Immature natural killer cell (primary cell): ENCODE results near the gene SPTBN4. TPM values are rescaled to one million over a fixed set of nuclear protein-coding genes. Genes with fewer than 3 reads are reported as not detected.
A peak's percentile ranks its signal among the peaks of the same experiment; 100 is the strongest.

Experiments
- DNase-seq, 3 donors: peaks; one replicate each; pipeline ENCODE4 v3.0.0; 2022; ENCODE audit warnings: mixed read lengths in 1 of 3
- H3K27ac Mint-ChIP-seq, 6 donors: one replicate each; pipeline ENCODE4 v1.8.0; 2020; ENCODE audit warnings: mixed read lengths in 6 of 6, mild to moderate bottlenecking in 5 of 6, inconsistent platforms in 4 of 6, moderate library complexity in 3 of 6
- H3K27me3 Mint-ChIP-seq, 3 donors: one replicate each; pipeline ENCODE4 v1.8.0; 2020 to 2021; ENCODE audit warnings: low read depth in 3 of 3, mild to moderate bottlenecking in 3 of 3, mixed read lengths in 3 of 3, moderate library complexity in 3 of 3, inconsistent platforms in 1 of 3
- H3K36me3 Mint-ChIP-seq, 3 donors: one replicate each; pipeline ENCODE4 v1.8.0; 2020; ENCODE audit warnings: mixed read lengths in 3 of 3, inconsistent platforms in 2 of 3, mild to moderate bottlenecking in 2 of 3
- H3K4me1 Mint-ChIP-seq, 2 donors: one replicate each; pipeline ENCODE4 v1.8.0; 2020; ENCODE audit warnings: inconsistent platforms in 2 of 2, mild to moderate bottlenecking in 2 of 2, mixed read lengths in 2 of 2, moderate library complexity in 1 of 2
- H3K4me3 Mint-ChIP-seq, 5 donors: one replicate each; pipeline ENCODE4 v1.8.0; 2020; ENCODE audit warnings: mild to moderate bottlenecking in 5 of 5, mixed read lengths in 5 of 5, inconsistent platforms in 3 of 5, moderate library complexity in 3 of 5
- H3K9me3 Mint-ChIP-seq, 6 donors: one replicate each; pipeline ENCODE4 v1.8.0; 2020; ENCODE audit warnings: mild to moderate bottlenecking in 6 of 6, mixed read lengths in 6 of 6, inconsistent platforms in 4 of 6, moderate library complexity in 3 of 6
- polyA plus RNA-seq, 3 donors: library from polyadenylated mRNA; unstranded; fragments of 300-500 nt; fragmentation: Illumina TruSeq; gene quantifications; one replicate each; pipeline ENCODE4 v1.2.3, GENCODE V29; 2021

SPTBN4 gene
- polyA plus RNA-seq, 3 donors from 2014 or later: 0.26 TPM; not detected in 2

DNA sequence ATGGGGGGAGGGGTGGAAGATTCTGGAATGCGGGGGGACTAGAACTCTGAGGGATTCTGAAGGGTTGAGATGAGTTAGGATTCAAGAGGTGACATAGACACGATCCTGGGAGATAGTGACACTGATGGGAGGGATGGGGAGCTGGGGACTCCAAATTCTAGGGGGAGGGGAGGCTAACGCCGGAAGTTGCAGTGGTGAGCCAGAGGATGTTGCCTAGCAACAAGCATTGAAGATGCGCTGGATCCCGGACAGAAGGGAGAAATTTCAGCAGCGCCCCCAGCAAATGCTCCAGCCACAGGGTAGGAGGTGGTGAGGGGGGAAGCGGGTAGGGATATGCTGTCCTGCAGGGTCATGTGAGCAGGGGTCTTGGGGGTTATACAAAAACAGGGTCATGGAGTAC is 127.5 kb downstream of the SPTBN4 start:
- Mint-ChIP-seq H3K4me1 (peaks cover 17 to 21% of the 10 kb centered on the region in 2 donors), H3K27me3 (peaks cover 16 to 22% (median 20%) of the 10 kb centered on the region in 3 donors), H3K27ac (peak overlapping the region in 3 of 6 donors; percentile 40 to 71 (median 47)), H3K9me3 (no peaks in the 10 kb centered on the region), H3K36me3 (no peaks in the 10 kb centered on the region), H3K4me3 (peak overlapping the region in 3 of 5 donors; percentile 4 to 17 (median 7))
- no peak for DNase-seq

DNA sequence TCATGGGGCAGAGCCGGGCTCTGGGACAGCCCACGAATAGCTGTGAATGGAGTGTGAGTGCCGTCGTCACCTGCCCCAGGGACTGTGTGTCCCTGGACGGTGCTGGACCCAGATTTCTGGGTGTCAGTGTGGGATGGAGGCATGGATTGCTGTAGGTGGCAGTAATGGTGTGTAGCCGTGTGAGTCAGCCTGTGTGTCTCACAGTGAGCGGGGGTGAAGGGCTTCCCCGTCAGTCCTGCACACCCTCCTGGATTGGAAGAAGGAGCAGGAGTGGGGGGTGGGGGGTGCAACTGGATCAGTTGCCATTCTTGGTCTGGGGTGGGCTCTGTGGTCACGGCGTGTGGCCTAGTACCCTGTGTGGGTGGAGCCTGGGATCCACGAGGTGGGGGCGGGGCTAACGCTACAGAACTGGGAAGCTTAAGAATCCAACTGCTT is 127.9 kb downstream of the SPTBN4 start:
- Mint-ChIP-seq H3K4me3 (peak overlapping the region in 1 of 5 donors; percentile 10), H3K36me3 (no peaks in the 10 kb centered on the region), H3K9me3 (no peaks in the 10 kb centered on the region), H3K27me3 (peaks cover 18 to 25% (median 22%) of the 10 kb centered on the region in 3 donors), H3K4me1 (peaks cover 21 to 25% of the 10 kb centered on the region in 2 donors), H3K27ac (peak overlapping the region in 2 of 6 donors; percentile 21 to 40)
- DNase-seq: no peak

DNA sequence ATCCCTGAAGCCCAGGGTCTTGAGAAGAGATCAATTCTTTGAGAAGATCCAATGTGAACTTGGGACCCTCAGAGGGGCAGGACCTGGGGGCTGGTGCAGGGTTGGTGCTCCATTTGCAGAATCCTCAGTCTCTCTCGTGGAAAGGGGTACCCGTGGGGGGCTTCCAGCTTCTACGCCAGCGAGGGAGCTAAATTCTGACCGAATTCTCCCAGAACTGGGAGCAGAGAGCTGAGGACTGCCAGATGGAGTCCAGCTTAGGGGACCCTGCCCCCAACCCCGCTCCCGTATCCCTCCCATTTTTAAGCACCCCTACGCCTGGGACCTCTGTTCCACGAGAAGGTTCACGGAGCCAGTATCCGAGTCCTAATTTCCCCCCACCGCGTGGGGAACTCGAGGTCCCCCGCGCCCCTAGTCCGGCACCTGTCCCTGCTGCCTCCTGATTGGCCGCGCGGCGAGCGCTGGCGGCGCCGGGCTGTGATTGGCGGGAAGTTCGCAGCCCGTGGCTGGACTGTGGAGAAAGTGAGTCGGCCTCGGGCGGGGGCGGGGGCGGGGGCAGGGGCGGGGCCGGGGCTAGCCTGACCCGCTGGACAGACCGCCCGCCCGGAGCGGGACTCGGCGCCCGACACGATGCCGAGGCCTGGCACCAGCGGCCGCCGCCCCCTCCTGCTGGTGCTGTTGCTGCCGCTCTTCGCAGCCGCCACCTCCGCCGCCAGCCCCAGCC is 130.0 kb downstream of the SPTBN4 start:
- Mint-ChIP-seq H3K27me3 (peaks cover 26 to 35% (median 32%) of the 10 kb centered on the region in 3 donors), H3K4me1 (peaks cover 33 to 35% of the 10 kb centered on the region in 2 donors), H3K4me3 (no peak overlapping the region), H3K27ac (no peak overlapping the region), H3K36me3 (no peaks in the 10 kb centered on the region), H3K9me3 (no peaks in the 10 kb centered on the region)
- DNase-seq: no peak

DNA sequence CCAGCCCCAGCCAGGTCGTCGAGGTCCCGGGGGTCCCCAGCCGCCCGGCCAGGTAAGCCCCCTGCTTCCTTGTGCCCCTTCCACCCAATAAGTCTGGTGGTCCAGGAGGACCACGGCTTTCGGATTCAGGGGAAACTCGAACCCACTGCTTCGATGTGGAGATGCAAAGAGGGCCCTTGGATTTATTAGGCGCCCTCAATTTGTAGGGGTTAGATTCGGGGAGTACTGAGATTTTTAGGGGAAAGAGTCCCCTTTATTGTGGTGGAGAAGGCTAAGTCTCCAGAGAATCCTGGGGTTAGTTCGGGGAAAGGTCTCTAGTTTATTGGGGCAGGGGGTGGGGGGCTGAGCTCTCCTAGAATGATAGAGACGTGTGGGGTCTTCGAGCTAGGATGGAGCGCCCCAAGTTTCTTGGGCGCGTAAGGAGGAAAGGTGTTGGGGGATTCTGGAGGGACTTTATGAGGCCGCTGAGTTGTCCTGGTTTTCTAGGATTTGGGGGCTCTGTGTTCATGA is 130.6 kb downstream of the SPTBN4 start:
- Mint-ChIP-seq H3K36me3 (no peaks in the 10 kb centered on the region), H3K4me3 (peak overlapping the region in 2 of 5 donors; percentile 6 to 11), H3K27ac (peak overlapping the region in 1 of 6 donors; percentile 40), H3K9me3 (no peaks in the 10 kb centered on the region), H3K27me3 (peaks cover 29 to 37% (median 37%) of the 10 kb centered on the region in 3 donors), H3K4me1 (peaks cover 38 to 39% of the 10 kb centered on the region in 2 donors)
- no peak for DNase-seq

DNA sequence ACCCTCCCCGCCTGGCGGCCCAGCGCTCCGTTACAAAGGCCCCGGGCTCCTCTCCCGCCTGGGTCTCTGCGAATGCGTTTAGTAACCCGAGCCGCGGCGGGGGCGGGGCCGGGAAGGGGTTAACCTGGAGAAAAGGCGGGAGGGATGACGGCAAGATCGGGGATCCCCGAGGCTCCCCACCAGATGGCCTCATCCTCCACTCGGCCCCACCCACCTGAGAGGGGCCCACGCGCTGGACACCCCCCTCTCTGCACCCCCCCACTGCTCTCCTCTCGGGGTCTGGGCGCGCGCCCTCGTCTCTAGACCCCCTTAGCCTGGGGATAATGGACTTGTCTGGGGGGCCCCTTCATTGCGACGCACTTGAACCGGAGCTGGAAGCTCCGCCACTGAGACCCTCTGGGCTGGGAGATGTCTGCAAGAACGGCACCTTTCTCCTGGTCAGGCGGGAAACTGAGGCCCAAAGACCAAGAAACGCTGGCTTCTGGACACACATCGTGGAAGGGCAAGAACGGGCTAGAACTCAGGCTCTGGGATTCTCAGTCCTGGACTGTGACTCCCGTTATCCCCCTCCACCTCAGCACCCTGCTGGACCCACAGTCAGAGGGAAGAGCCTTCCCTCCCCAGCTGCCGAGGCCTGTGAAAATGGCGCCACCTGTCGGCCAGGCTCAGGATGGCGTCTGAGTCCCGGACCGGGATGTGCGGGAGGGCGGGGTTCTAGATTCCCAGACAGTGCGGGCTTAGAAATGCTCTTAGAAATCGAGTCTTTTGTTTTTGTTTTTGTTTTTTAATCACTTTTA is 131.5 kb downstream of the SPTBN4 start:
- H3K4me3 Mint-ChIP-seq: peak overlapping the region in 1 of 5 donors; percentile 40
- DNase-seq: peak; percentile 79 to 80 (median 80)
- peaks cover 44 to 46% of the 10 kb centered on the region in 2 donors for H3K4me1 Mint-ChIP-seq
- no peaks in the 10 kb centered on the region for H3K36me3 Mint-ChIP-seq
- H3K9me3 Mint-ChIP-seq: no peaks in the 10 kb centered on the region
- no peak overlapping the region for H3K27ac Mint-ChIP-seq
- peaks cover 29 to 37% (median 37%) of the 10 kb centered on the region in 3 donors for H3K27me3 Mint-ChIP-seq

DNA sequence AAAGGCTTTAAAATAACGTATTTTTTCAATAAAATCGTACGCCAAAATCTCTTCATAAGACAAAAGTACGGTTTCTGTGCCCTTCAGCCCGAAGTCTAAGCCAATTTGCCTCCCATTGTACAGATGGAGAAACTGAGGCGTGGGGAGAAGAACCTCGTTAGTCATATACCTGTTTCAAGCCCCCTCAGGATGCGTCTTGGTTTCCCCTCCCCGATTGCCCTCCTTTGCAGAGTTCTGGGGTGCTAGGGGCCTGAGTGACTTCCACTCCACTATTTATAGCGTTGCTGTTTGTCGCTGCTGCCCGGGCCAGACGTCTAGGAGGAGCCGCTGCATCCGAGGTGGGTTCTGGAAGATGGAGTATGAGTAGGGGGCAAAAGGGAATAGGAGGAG is 132.1 kb downstream of the SPTBN4 start:
- H3K4me1 Mint-ChIP-seq: peaks cover 49 to 51% of the 10 kb centered on the region in 2 donors
- H3K27ac Mint-ChIP-seq: no peak overlapping the region
- no peak for DNase-seq
- H3K36me3 Mint-ChIP-seq: no peaks in the 10 kb centered on the region
- H3K4me3 Mint-ChIP-seq: no peak overlapping the region
- H3K27me3 Mint-ChIP-seq: peaks cover 30 to 38% (median 37%) of the 10 kb centered on the region in 3 donors
- H3K9me3 Mint-ChIP-seq: no peaks in the 10 kb centered on the region

DNA sequence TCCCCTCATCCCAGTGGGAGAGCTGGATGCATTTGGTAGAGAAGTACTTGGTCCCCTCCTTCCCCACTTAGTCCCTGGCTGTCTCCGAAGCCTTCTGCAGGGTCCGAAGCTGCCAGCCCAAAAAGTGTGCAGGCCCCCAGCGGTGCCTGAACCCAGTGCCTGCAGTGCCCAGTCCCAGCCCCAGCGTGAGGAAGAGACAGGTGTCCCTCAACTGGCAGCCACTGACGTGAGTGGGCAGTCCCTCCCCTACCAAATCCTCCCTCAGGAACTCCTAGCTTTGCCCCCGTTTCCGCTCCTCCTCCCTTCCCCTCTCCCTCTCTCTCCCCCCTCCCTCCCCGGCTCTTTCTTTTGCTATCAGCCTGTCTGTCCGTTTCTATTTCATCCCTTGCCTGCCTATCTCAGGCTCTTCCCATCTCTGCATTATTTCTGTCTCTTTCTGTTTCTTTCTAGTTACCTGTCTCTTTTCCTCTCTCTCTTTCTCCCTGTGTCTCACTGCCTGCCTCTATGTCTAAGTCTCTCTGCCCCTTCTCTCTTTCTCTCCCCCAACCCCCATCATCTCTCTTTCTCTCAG is 132.6 kb downstream of the SPTBN4 start:
- H3K27ac Mint-ChIP-seq: peak overlapping the region in 3 of 6 donors; percentile 17 to 72 (median 66)

GRCh38 chr19:40599902-40600569 is 133.2 kb downstream of the SPTBN4 start:
- Mint-ChIP-seq H3K27me3 (peaks cover 34 to 40% (median 38%) of the 10 kb centered on the region in 3 donors), H3K27ac (peak overlapping the region in 1 of 6 donors; percentile 66), H3K4me3 (peak overlapping the region; percentile 53 to 71 (median 57)), H3K36me3 (no peaks in the 10 kb centered on the region), H3K9me3 (no peaks in the 10 kb centered on the region), H3K4me1 (peaks cover 50 to 53% of the 10 kb centered on the region in 2 donors)
- no peak for DNase-seq

More for the DNA sequence above, 132.6 kb downstream of the SPTBN4 start:
- H3K9me3 Mint-ChIP-seq: no peaks in the 10 kb centered on the region
- H3K27me3 Mint-ChIP-seq: peaks cover 33 to 40% (median 38%) of the 10 kb centered on the region in 3 donors
- peak overlapping the region; percentile 25 to 69 (median 46) for H3K4me3 Mint-ChIP-seq
- no peaks in the 10 kb centered on the region for H3K36me3 Mint-ChIP-seq
- H3K4me1 Mint-ChIP-seq: peaks cover 49 to 52% of the 10 kb centered on the region in 2 donors
- DNase-seq: no peak

GRCh38 chr19:40600570-40601133 is 133.9 kb downstream of the SPTBN4 start:
- H3K27me3 Mint-ChIP-seq: peaks cover 36 to 43% (median 38%) of the 10 kb centered on the region in 3 donors
- peaks cover 56% of the 10 kb centered on the region in 2 donors for H3K4me1 Mint-ChIP-seq
- peak overlapping the region; percentile 53 to 71 (median 57) for H3K4me3 Mint-ChIP-seq
- peak overlapping the region in 1 of 6 donors; percentile 64 for H3K27ac Mint-ChIP-seq
- no peak for DNase-seq
- no peaks in the 10 kb centered on the region for H3K9me3 Mint-ChIP-seq
- H3K36me3 Mint-ChIP-seq: no peaks in the 10 kb centered on the region

- no peaks in the 10 kb centered on the region for H3K36me3 Mint-ChIP-seq
- peak in 2 of 3 donors; percentile 32 to 44 for DNase-seq
- H3K9me3 Mint-ChIP-seq: no peaks in the 10 kb centered on the region
- H3K27ac Mint-ChIP-seq: peak within 1 kb of the TSS in 1 of 6 donors; percentile 64
- peaks cover 63% of the 10 kb centered on the region in 2 donors for H3K4me1 Mint-ChIP-seq
- H3K4me3 Mint-ChIP-seq: peak within 1 kb of the TSS; percentile 53 to 71 (median 63)
- H3K27me3 Mint-ChIP-seq: peaks cover 32 to 41% (median 37%) of the 10 kb centered on the region in 3 donors
These were observed 134.6 kb downstream of the SPTBN4 start, which contains the start of gene LTBP4 for GRCh38 chr19:40601134-40601974. TSS of gene LTBP4 (plus strand) at chr19:40601369. CDS start at chr19:40601388, 19 bp downstream.

- Mint-ChIP-seq H3K27ac (peak overlapping the region in 3 of 6 donors; percentile 36 to 86 (median 72)), H3K27me3 (peaks cover 29 to 36% (median 35%) of the 10 kb centered on the region in 3 donors)
These were observed 136.2 kb downstream of the SPTBN4 start for GRCh38 chr19:40603071-40603388.

More at GRCh38 chr19:40603071-40603388, 136.2 kb downstream of the SPTBN4 start:
- no peaks in the 10 kb centered on the region for H3K36me3 Mint-ChIP-seq
- peaks cover 62 to 69% of the 10 kb centered on the region in 2 donors for H3K4me1 Mint-ChIP-seq
- no peaks in the 10 kb centered on the region for H3K9me3 Mint-ChIP-seq
- no peak for DNase-seq
- peak overlapping the region in 3 of 5 donors; percentile 21 to 44 (median 24) for H3K4me3 Mint-ChIP-seq
